ENCODE data around the gene OTOA.

DNA sequence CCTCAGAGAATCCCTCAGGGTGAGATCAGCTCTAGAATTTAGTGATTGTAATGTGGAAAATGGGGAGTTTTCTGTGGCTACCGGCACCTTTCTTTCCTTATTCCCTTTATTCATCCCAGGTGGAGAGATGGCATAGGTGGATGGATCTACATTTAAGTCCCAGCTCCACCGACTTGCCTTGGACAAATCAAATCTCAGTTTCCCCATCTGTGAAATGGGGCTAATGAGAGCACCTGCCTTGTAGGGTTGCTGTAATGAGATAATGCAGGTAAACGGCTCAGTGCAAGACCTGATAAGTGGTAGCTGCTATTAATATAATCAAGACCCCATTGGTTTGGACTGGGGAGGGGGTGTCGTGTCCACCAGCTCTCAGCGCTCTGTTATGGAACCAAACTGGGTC, 40.5 kb downstream of the OTOA start:
- no peak for TF ChIP-seq POLR2A (IDR thresholded peaks at IDR 0.05)
- TF ChIP-seq, protein P1, sequence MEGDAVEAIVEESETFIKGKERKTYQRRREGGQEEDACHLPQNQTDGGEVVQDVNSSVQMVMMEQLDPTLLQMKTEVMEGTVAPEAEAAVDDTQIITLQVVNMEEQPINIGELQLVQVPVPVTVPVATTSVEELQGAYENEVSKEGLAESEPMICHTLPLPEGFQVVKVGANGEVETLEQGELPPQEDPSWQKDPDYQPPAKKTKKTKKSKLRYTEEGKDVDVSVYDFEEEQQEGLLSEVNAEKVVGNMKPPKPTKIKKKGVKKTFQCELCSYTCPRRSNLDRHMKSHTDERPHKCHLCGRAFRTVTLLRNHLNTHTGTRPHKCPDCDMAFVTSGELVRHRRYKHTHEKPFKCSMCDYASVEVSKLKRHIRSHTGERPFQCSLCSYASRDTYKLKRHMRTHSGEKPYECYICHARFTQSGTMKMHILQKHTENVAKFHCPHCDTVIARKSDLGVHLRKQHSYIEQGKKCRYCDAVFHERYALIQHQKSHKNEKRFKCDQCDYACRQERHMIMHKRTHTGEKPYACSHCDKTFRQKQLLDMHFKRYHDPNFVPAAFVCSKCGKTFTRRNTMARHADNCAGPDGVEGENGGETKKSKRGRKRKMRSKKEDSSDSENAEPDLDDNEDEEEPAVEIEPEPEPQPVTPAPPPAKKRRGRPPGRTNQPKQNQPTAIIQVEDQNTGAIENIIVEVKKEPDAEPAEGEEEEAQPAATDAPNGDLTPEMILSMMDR (IDR thresholded peaks at IDR 0.05), result no peak

Measured in body of pancreas (tissue), 4 donors.